HepG2 (cell line): ENCODE data around the gene DNPH1. TPM values are rescaled to one million over a fixed set of nuclear protein-coding genes. Genes with fewer than 3 reads are reported as not detected.

ENCODE experiments used
- CENPX ChIP-seq: sonication (generic); formaldehyde crosslinking; IDR thresholded peaks from 2 replicates; pipeline ENCODE4 v1.9.0; 2021; ENCODE audit warnings: mild to moderate bottlenecking, missing genetic modification reagents, moderate library complexity
- E2F1 ChIP-seq: sonication (generic); formaldehyde crosslinking; IDR thresholded peaks from 2 replicates; pipeline ENCODE4 v1.5.0; 2020; ENCODE audit warnings: missing genetic modification reagents
- GATAD2A ChIP-seq: IDR thresholded peaks from 2 replicates; pipeline ENCODE4 v1.6.1; 2016
- GTF2F1 ChIP-seq: fragments of 150-350 bp; IDR thresholded peaks from 2 replicates; pipeline ENCODE4 v1.6.1; 2014; ENCODE audit warnings: low read length
- IRF9 ChIP-seq: sonication (generic); formaldehyde crosslinking; IDR thresholded peaks from 2 replicates; pipeline ENCODE4 v1.8.0; 2022; ENCODE audit warnings: missing genetic modification reagents, mild to moderate bottlenecking, borderline replicate concordance
- KMT2B ChIP-seq: IDR thresholded peaks from 2 replicates; pipeline ENCODE4 v1.6.1; 2016; ENCODE audit warnings: missing genetic modification reagents, missing compliant biosample characterization
- MIER2 ChIP-seq: IDR thresholded peaks from 2 replicates; pipeline ENCODE4 v1.6.1; 2016; ENCODE audit warnings: missing biosample characterization, missing genetic modification reagents
- PAWR ChIP-seq: sonication (generic); formaldehyde crosslinking; IDR thresholded peaks from 2 replicates; pipeline ENCODE4 v1.4.0; 2020; ENCODE audit warnings: missing genetic modification reagents, mild to moderate bottlenecking, borderline replicate concordance
- RXRA ChIP-seq: sonication (generic); formaldehyde crosslinking; IDR thresholded peaks from 2 replicates; pipeline ENCODE4 v1.5.1; 2020; ENCODE audit warnings: missing genetic modification reagents
- SPEN ChIP-seq: sonication (generic); formaldehyde crosslinking; IDR thresholded peaks from 2 replicates; pipeline ENCODE4 v1.5.1; 2020; ENCODE audit warnings: low read depth, mild to moderate bottlenecking, missing genetic modification reagents
- SRF ChIP-seq: IDR thresholded peaks from 2 replicates; pipeline ENCODE4 v1.6.1; 2011; ENCODE audit warnings: mild to moderate bottlenecking, low read depth, low read length, moderate library complexity
- TAF1 ChIP-seq: sonication (generic); formaldehyde crosslinking; IDR thresholded peaks from 2 replicates; pipeline ENCODE4 v1.4.0; 2020; ENCODE audit warnings: missing genetic modification reagents
- TOE1 ChIP-seq: sonication (generic); formaldehyde crosslinking; IDR thresholded peaks from 2 replicates; pipeline ENCODE4 v1.4.0; 2020; ENCODE audit warnings: mild to moderate bottlenecking, missing genetic modification reagents
- ZBTB33 ChIP-seq: sonication (generic); formaldehyde crosslinking; IDR thresholded peaks from 2 replicates; pipeline ENCODE4 v1.4.0; 2020; ENCODE audit warnings: missing genetic modification reagents
- ZNF350 ChIP-seq: sonication (generic); formaldehyde crosslinking; IDR thresholded peaks from 2 replicates; pipeline ENCODE4 v1.4.0; 2020; ENCODE audit warnings: mild to moderate bottlenecking, low read depth, missing genetic modification reagents, borderline replicate concordance
- ZNF549 ChIP-seq: sonication (generic); formaldehyde crosslinking; IDR thresholded peaks from 2 replicates; pipeline ENCODE4 v1.5.0; 2020; ENCODE audit warnings: missing genetic modification reagents
- polyA plus RNA-seq, 8 experiments: library from polyadenylated mRNA; depleted of rRNA in 3 of 8; stranded (reverse) in 7 of 8; unstranded in 1 of 8; fragments of >200 nt; fragmentation: Illumina TruSeq in 4 of 8; extraction: Trizol in 4 of 8; gene quantifications; 2 replicates each; pipeline versions ENCODE4 v1.2.1 to v1.2.3, GENCODE V29; 2011 to 2016; ENCODE audit warnings: low read depth in 4 of 8, missing spikeins in 1 of 8, mixed read lengths in 1 of 8; ENCODE audit not compliant: insufficient read depth in 1 of 8
- total RNA-seq, 5 experiments: library from RNA; depleted of rRNA; stranded (reverse); fragments of >200 nt; fragmentation: Illumina TruSeq; extraction: Trizol; gene quantifications; 2 replicates each; pipeline ENCODE4 v1.2.3, GENCODE V29; 2016; ENCODE audit warnings: low read depth in 1 of 5
- TF ChIP-seq, protein P1 (sequence below): IDR thresholded peaks from 2 replicates; pipeline ENCODE4 v1.6.1; 2018; ENCODE audit warnings: missing genetic modification reagents
- TF ChIP-seq, protein P2 (sequence below): sonication (generic); formaldehyde crosslinking; IDR thresholded peaks from 2 replicates; pipeline ENCODE4 v1.9.0; 2021; ENCODE audit warnings: mild to moderate bottlenecking, missing genetic modification reagents

Gene DNPH1
- total and polyA plus RNA-seq, 2 of the 13 experiments (the other 11 are each of a cell fraction or from before 2014, with no cell fraction given) = 56.5 to 75.1 TPM

- peak; percentile 91 for TF ChIP-seq MIER2 (CRISPR knock-in tag)
- TF ChIP-seq ZBTB33 (CRISPR knock-in tag) = peak; percentile 97
- TF ChIP-seq SPEN (CRISPR knock-in tag) = peak; percentile 99
- TF ChIP-seq, protein P1, sequence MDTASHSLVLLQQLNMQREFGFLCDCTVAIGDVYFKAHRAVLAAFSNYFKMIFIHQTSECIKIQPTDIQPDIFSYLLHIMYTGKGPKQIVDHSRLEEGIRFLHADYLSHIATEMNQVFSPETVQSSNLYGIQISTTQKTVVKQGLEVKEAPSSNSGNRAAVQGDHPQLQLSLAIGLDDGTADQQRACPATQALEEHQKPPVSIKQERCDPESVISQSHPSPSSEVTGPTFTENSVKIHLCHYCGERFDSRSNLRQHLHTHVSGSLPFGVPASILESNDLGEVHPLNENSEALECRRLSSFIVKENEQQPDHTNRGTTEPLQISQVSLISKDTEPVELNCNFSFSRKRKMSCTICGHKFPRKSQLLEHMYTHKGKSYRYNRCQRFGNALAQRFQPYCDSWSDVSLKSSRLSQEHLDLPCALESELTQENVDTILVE = peak; percentile 97
- no peak; the same call in 1 of the 2 replicates for TF ChIP-seq PAWR
- peak; percentile 79 for TF ChIP-seq KMT2B
- peak; percentile 97 for TF ChIP-seq IRF9 (CRISPR knock-in tag)
- TF ChIP-seq ZNF350 = peak; percentile 100
- no peak for TF ChIP-seq ZNF549 (CRISPR knock-in tag)
- TF ChIP-seq CENPX (CRISPR knock-in tag) = no peak
- TF ChIP-seq TOE1 = peak; percentile 93; the same call in 1 of the 2 replicates
- no peak; the same call in none of the 2 replicates for TF ChIP-seq TAF1
- peak; percentile 51; the same call in 1 of the 2 replicates for TF ChIP-seq SRF
- TF ChIP-seq RXRA = peak; percentile 100
- TF ChIP-seq E2F1 = no peak
- TF ChIP-seq GTF2F1 = no peak
- TF ChIP-seq, protein P2, sequence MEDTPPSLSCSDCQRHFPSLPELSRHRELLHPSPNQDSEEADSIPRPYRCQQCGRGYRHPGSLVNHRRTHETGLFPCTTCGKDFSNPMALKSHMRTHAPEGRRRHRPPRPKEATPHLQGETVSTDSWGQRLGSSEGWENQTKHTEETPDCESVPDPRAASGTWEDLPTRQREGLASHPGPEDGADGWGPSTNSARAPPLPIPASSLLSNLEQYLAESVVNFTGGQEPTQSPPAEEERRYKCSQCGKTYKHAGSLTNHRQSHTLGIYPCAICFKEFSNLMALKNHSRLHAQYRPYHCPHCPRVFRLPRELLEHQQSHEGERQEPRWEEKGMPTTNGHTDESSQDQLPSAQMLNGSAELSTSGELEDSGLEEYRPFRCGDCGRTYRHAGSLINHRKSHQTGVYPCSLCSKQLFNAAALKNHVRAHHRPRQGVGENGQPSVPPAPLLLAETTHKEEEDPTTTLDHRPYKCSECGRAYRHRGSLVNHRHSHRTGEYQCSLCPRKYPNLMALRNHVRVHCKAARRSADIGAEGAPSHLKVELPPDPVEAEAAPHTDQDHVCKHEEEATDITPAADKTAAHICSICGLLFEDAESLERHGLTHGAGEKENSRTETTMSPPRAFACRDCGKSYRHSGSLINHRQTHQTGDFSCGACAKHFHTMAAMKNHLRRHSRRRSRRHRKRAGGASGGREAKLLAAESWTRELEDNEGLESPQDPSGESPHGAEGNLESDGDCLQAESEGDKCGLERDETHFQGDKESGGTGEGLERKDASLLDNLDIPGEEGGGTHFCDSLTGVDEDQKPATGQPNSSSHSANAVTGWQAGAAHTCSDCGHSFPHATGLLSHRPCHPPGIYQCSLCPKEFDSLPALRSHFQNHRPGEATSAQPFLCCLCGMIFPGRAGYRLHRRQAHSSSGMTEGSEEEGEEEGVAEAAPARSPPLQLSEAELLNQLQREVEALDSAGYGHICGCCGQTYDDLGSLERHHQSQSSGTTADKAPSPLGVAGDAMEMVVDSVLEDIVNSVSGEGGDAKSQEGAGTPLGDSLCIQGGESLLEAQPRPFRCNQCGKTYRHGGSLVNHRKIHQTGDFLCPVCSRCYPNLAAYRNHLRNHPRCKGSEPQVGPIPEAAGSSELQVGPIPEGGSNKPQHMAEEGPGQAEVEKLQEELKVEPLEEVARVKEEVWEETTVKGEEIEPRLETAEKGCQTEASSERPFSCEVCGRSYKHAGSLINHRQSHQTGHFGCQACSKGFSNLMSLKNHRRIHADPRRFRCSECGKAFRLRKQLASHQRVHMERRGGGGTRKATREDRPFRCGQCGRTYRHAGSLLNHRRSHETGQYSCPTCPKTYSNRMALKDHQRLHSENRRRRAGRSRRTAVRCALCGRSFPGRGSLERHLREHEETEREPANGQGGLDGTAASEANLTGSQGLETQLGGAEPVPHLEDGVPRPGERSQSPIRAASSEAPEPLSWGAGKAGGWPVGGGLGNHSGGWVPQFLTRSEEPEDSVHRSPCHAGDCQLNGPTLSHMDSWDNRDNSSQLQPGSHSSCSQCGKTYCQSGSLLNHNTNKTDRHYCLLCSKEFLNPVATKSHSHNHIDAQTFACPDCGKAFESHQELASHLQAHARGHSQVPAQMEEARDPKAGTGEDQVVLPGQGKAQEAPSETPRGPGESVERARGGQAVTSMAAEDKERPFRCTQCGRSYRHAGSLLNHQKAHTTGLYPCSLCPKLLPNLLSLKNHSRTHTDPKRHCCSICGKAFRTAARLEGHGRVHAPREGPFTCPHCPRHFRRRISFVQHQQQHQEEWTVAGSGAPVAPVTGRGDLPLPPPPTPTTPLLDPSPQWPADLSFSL (CRISPR knock-in tag) = peak; percentile 92
- TF ChIP-seq GATAD2A = peak; percentile 100
Measured at GRCh38 chr6:43267619-43268354, 38.5 kb upstream of the DNPH1 start (continued).
